K562 (cell line): ENCODE results near the gene FSTL4.

Source experiments
- BRF1 ChIP-seq: IDR thresholded peaks from 3 replicates; pipeline ENCODE4 v1.6.1; 2011; ENCODE audit warnings: borderline replicate concordance, mild to moderate bottlenecking; ENCODE audit not compliant: insufficient read length; ENCODE audit errors: extremely low read depth
- CEBPB ChIP-seq: fragments of 450-650 bp; IDR thresholded peaks from 2 replicates; pipeline ENCODE4 v1.6.1; 2016; ENCODE audit warnings: missing genetic modification characterization, missing compliant biosample characterization
- DNMT1 ChIP-seq: fragments of 450-650 bp; IDR thresholded peaks from 2 replicates; pipeline ENCODE4 v1.6.1; 2016; ENCODE audit warnings: antibody characterized with exemption, mild to moderate bottlenecking
- FOS ChIP-seq: IDR thresholded peaks from 3 replicates; pipeline ENCODE4 v1.6.1; 2011; ENCODE audit not compliant: insufficient read length; ENCODE audit errors: extremely low read depth
- FOXA1 ChIP-seq: fragments of 450-650 bp; IDR thresholded peaks from 2 replicates; pipeline ENCODE4 v1.6.1; 2016; ENCODE audit warnings: mild to moderate bottlenecking, borderline replicate concordance
- HDAC3 ChIP-seq: fragments of 450-650 bp; IDR thresholded peaks from 2 replicates; pipeline ENCODE4 v1.6.1; 2018; ENCODE audit warnings: borderline replicate concordance, mild to moderate bottlenecking, moderate library complexity; ENCODE audit not compliant: partially characterized antibody
- KDM1A ChIP-seq, 2 experiments: fragments of 450-650 bp; IDR thresholded peaks; 2 replicates each; pipeline ENCODE4 v1.6.1; 2016; ENCODE audit warnings: mild to moderate bottlenecking in 2 of 2
- MYBL2 ChIP-seq, 2 experiments: fragments of 450-650 bp in 1 of 2; sonication (generic) in 1 of 2; formaldehyde crosslinking in 1 of 2; IDR thresholded peaks; 2 replicates each; pipeline versions ENCODE4 v1.6.1 to v1.8.1; 2017 to 2022; ENCODE audit warnings: borderline replicate concordance in 1 of 2, inconsistent platforms in 1 of 2, low read depth in 1 of 2, mild to moderate bottlenecking in 1 of 2, missing genetic modification reagents in 1 of 2, moderate library complexity in 1 of 2
- TBP ChIP-seq: optimal IDR thresholded peaks from 2 replicates; pipeline ENCODE3; 2011; ENCODE audit warnings: low read depth, low read length, improper control_type of control experiment
- ZNF124 ChIP-seq: sonication (generic); formaldehyde crosslinking; IDR thresholded peaks from 2 replicates; pipeline ENCODE4 v1.8.1; 2022; ENCODE audit warnings: missing genetic modification reagents
- TF ChIP-seq, protein P1 (sequence below): fragments of 450-650 bp; IDR thresholded peaks from 2 replicates; pipeline ENCODE4 v1.6.1; 2016; ENCODE audit warnings: borderline replicate concordance
- TF ChIP-seq, protein P2 (sequence below), 3 experiments: IDR thresholded peaks in 2 of 3; conservative IDR thresholded peaks in 1 of 3; 2 replicates each; pipeline ENCODE4 v1.5.1; 2011 to 2012; ENCODE audit warnings: low read length in 3 of 3, mild to moderate bottlenecking in 3 of 3, control low read depth in 2 of 3, improper control_type of control experiment in 1 of 3, inconsistent platforms in 1 of 3, low read depth in 1 of 3, mixed read lengths in 1 of 3, moderate library complexity in 1 of 3; ENCODE audit not compliant: insufficient read depth in 2 of 3
- TF ChIP-seq, protein P3 (sequence below): fragments of 250-450 bp; sonication (Bioruptor Pico); IDR thresholded peaks from 2 replicates; pipeline ENCODE4 v1.8.0; 2022; ENCODE audit warnings: moderate library complexity, mild to moderate bottlenecking, inconsistent platforms

DNA sequence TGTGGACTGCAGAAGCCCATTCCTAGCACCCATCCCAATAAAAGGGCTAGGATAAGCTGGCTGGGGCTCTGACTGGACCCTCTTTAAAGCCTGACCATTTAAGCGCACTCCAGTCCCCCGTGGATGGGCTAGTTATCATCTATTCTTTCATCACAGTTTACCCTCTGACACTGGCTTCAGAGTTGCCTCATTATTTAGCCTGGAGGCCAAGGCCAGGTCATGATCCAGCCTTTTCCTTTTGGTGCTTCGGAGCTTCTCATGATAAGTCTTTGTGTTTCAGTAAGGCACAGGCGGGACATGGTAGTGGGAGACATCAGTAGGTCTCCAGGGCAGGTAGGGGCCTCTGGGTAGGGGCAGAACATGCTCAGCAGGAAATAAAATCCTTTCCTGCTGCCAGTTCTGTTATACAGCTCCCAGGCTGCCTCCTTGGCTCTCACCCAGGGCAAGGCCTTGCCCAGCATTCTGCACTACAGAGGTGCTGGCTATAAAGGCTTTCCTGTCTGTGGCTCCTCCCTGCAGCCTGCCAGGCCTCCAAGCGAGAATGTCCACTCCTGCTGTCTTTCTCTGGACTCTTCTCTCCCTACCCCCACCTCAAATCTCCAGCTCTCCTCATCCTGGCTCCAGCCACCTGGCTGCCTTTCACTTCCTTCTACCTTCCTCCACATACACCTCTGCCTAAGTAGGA lies 128.8 kb downstream of the FSTL4 start:
- TF ChIP-seq, protein P1, sequence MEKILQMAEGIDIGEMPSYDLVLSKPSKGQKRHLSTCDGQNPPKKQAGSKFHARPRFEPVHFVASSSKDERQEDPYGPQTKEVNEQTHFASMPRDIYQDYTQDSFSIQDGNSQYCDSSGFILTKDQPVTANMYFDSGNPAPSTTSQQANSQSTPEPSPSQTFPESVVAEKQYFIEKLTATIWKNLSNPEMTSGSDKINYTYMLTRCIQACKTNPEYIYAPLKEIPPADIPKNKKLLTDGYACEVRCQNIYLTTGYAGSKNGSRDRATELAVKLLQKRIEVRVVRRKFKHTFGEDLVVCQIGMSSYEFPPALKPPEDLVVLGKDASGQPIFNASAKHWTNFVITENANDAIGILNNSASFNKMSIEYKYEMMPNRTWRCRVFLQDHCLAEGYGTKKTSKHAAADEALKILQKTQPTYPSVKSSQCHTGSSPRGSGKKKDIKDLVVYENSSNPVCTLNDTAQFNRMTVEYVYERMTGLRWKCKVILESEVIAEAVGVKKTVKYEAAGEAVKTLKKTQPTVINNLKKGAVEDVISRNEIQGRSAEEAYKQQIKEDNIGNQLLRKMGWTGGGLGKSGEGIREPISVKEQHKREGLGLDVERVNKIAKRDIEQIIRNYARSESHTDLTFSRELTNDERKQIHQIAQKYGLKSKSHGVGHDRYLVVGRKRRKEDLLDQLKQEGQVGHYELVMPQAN = no peak
- TF ChIP-seq, protein P2, sequence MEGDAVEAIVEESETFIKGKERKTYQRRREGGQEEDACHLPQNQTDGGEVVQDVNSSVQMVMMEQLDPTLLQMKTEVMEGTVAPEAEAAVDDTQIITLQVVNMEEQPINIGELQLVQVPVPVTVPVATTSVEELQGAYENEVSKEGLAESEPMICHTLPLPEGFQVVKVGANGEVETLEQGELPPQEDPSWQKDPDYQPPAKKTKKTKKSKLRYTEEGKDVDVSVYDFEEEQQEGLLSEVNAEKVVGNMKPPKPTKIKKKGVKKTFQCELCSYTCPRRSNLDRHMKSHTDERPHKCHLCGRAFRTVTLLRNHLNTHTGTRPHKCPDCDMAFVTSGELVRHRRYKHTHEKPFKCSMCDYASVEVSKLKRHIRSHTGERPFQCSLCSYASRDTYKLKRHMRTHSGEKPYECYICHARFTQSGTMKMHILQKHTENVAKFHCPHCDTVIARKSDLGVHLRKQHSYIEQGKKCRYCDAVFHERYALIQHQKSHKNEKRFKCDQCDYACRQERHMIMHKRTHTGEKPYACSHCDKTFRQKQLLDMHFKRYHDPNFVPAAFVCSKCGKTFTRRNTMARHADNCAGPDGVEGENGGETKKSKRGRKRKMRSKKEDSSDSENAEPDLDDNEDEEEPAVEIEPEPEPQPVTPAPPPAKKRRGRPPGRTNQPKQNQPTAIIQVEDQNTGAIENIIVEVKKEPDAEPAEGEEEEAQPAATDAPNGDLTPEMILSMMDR (IDR thresholded peaks at IDR 0.05 in 2 of 3, conservative IDR thresholded peaks at IDR 0.05 in 1 of 3; ENCODE audit: insufficient read depth in 2 of 3, low read depth in 1 of 3, low read length in 3 of 3) = no peak
- no peak for TF ChIP-seq MYBL2 (IDR thresholded peaks at IDR 0.05; ENCODE audit: low read depth)
- TF ChIP-seq MYBL2 (CRISPR knock-in tag; IDR thresholded peaks at IDR 0.05; ENCODE audit: borderline replicate concordance) = no peak
- TF ChIP-seq, protein P3, sequence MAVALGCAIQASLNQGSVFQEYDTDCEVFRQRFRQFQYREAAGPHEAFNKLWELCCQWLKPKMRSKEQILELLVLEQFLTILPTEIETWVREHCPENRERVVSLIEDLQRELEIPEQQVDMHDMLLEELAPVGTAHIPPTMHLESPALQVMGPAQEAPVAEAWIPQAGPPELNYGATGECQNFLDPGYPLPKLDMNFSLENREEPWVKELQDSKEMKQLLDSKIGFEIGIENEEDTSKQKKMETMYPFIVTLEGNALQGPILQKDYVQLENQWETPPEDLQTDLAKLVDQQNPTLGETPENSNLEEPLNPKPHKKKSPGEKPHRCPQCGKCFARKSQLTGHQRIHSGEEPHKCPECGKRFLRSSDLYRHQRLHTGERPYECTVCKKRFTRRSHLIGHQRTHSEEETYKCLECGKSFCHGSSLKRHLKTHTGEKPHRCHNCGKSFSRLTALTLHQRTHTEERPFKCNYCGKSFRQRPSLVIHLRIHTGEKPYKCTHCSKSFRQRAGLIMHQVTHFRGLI = no peak
- no peak for TF ChIP-seq FOS
- TF ChIP-seq TBP = no peak
- no peak for TF ChIP-seq ZNF124
- no peak for TF ChIP-seq FOXA1
- TF ChIP-seq BRF1 = no peak
- no peak for TF ChIP-seq HDAC3
- TF ChIP-seq DNMT1 = no peak
- TF ChIP-seq KDM1A (IDR thresholded peaks at IDR 0.05) = no peak
- no peak for TF ChIP-seq CEBPB (tag)
